ENCODE results near the gene EID2. TPM values are rescaled to one million over a fixed set of nuclear protein-coding genes. Genes with fewer than 3 reads are reported as not detected.

The EID2 gene
- total RNA-seq, 6 donors from 2014 or later: 9.4 to 24.2 (median 16.2) TPM

GRCh38 chr19:39557811-39558623 lies 18.1 kb upstream of the EID2 start:
- no peak for DNase-seq
- TF ChIP-seq, protein P1, sequence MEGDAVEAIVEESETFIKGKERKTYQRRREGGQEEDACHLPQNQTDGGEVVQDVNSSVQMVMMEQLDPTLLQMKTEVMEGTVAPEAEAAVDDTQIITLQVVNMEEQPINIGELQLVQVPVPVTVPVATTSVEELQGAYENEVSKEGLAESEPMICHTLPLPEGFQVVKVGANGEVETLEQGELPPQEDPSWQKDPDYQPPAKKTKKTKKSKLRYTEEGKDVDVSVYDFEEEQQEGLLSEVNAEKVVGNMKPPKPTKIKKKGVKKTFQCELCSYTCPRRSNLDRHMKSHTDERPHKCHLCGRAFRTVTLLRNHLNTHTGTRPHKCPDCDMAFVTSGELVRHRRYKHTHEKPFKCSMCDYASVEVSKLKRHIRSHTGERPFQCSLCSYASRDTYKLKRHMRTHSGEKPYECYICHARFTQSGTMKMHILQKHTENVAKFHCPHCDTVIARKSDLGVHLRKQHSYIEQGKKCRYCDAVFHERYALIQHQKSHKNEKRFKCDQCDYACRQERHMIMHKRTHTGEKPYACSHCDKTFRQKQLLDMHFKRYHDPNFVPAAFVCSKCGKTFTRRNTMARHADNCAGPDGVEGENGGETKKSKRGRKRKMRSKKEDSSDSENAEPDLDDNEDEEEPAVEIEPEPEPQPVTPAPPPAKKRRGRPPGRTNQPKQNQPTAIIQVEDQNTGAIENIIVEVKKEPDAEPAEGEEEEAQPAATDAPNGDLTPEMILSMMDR (IDR thresholded peaks at IDR 0.05): no peak
- TF ChIP-seq POLR2AphosphoS5 (IDR thresholded peaks at IDR 0.05) (no peak), EP300 (IDR thresholded peaks at IDR 0.05) (no peak), POLR2A (IDR thresholded peaks at IDR 0.05) (no peak)

GRCh38 chr19:39555883-39556282 lies 15.9 kb upstream of the EID2 start:
- no peaks in the 10 kb centered on the region for H3K27me3 ChIP-seq
- H3K9me3 ChIP-seq: no peaks in the 10 kb centered on the region
- no peaks in the 10 kb centered on the region for H3K36me3 ChIP-seq
- no peak overlapping the region for H3K4me3 ChIP-seq
- peaks cover 0 to 13% (median 10%) of the 10 kb centered on the region in 4 donors for H3K4me1 ChIP-seq
- H3K27ac ChIP-seq: no peak overlapping the region
- DNase-seq (no peak), ATAC-seq (ENCODE audit: low FRiP score in 2 of 2) (no peak)
- no peak for TF ChIP-seq EP300 (IDR thresholded peaks at IDR 0.05)
- 67% methylated on average over 1 of the region's 1 CpG for WGBS, 2 donors

More at GRCh38 chr19:39557811-39558623, 18.1 kb upstream of the EID2 start:
- peak overlapping the region in 3 of 4 donors; percentile 22 to 31 (median 27) for H3K27ac ChIP-seq
- H3K9me3 ChIP-seq: no peaks in the 10 kb centered on the region
- peak; percentile 54 to 63 for ATAC-seq (ENCODE audit: low FRiP score in 2 of 2)
- H3K36me3 ChIP-seq: no peaks in the 10 kb centered on the region
- no peaks in the 10 kb centered on the region for H3K27me3 ChIP-seq
- H3K4me1 ChIP-seq: peaks cover 0 to 11% (median 9%) of the 10 kb centered on the region in 4 donors
- H3K4me3 ChIP-seq: peak overlapping the region in 1 of 4 donors; percentile 4
- WGBS, 2 donors: 58 to 69% methylated on average over 5 of the region's 5 CpGs

GRCh38 chr19:39554701-39555311 lies 14.8 kb upstream of the EID2 start:
- H3K4me3 ChIP-seq: no peak overlapping the region
- no peak for TF ChIP-seq POLR2A (IDR thresholded peaks at IDR 0.05)
- TF ChIP-seq, protein P1 (IDR thresholded peaks at IDR 0.05): no peak

DNA sequence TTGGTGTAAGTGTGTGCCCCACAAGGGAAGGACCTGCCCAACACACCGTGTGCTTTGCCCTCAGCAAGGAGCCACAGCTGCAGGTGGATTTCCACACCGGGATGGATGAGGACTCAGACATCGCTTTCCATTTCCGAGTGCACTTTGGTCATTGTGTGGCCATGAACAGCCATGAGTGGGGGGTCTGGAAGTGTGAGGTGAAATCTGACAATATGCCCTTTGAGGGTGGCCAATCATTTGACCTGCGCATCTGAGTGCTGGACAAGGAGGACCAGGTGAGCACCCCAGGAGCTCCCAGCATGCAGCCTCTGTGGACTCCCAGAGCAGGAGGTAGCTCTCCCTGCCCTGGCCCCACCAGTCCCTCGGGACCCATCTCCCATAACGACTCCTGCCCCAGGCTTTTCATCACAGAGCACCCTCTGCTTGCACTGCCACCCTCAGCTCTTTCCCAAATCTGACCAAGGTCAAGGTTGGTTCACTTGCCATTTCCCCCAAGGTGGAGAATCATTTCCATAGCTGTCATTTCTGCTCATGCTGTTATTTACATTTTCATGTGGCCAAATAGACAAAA lies 13.2 kb upstream of the EID2 start:
- no peaks in the 10 kb centered on the region for H3K9me3 ChIP-seq
- ATAC-seq (ENCODE audit: low FRiP score in 2 of 2): no peak
- no peak overlapping the region for H3K27ac ChIP-seq
- H3K36me3 ChIP-seq: no peaks in the 10 kb centered on the region
- 55 to 59% methylated on average over 6 to 7 of the region's 7 CpGs for WGBS, 2 donors
- H3K4me1 ChIP-seq: peaks cover 0 to 11% (median 8%) of the 10 kb centered on the region in 4 donors
- no peaks in the 10 kb centered on the region for H3K27me3 ChIP-seq
- no peak for DNase-seq
- no peak for TF ChIP-seq EP300 (IDR thresholded peaks at IDR 0.05)
- TF ChIP-seq, protein P1 (IDR thresholded peaks at IDR 0.05): no peak
- no peak for TF ChIP-seq POLR2A (IDR thresholded peaks at IDR 0.05)
- no peak for TF ChIP-seq POLR2AphosphoS5 (IDR thresholded peaks at IDR 0.05)
- no peak overlapping the region for H3K4me3 ChIP-seq

More at GRCh38 chr19:39554701-39555311, 14.8 kb upstream of the EID2 start:
- ATAC-seq (ENCODE audit: low FRiP score in 2 of 2): no peak
- no peaks in the 10 kb centered on the region for H3K27me3 ChIP-seq
- H3K9me3 ChIP-seq: no peaks in the 10 kb centered on the region
- no peak overlapping the region for H3K27ac ChIP-seq
- no peaks in the 10 kb centered on the region for H3K36me3 ChIP-seq
- peaks cover 0 to 13% (median 10%) of the 10 kb centered on the region in 4 donors for H3K4me1 ChIP-seq
- 68 to 79% methylated on average over 4 of the region's 4 CpGs for WGBS, 2 donors
- DNase-seq: no peak

GRCh38 chr19:39550197-39550596 lies 10.2 kb upstream of the EID2 start:
- ATAC-seq (ENCODE audit: low FRiP score in 2 of 2) (no peak), DNase-seq (no peak)
- TF ChIP-seq EP300 (IDR thresholded peaks at IDR 0.05) (no peak), POLR2AphosphoS5 (IDR thresholded peaks at IDR 0.05) (no peak), POLR2A (IDR thresholded peaks at IDR 0.05) (no peak)
- TF ChIP-seq, protein P1 (IDR thresholded peaks at IDR 0.05): no peak
- Histone ChIP-seq H3K4me1 (peaks cover 0 to 4% (median 0%) of the 10 kb centered on the region in 4 donors), H3K4me3 (no peak overlapping the region), H3K27ac (no peak overlapping the region), H3K9me3 (no peaks in the 10 kb centered on the region), H3K27me3 (no peaks in the 10 kb centered on the region), H3K36me3 (no peaks in the 10 kb centered on the region)
- WGBS, 2 donors: 82 to 84% methylated on average over 5 of the region's 5 CpGs

Data from upper lobe of left lung (tissue), 6 donors.